GM18858 (cell line): ENCODE results near the gene RAPSN.

Experiments
- ATAC-seq: cut with Tn5 transposase; IDR thresholded peaks from one replicate; pipeline ENCODE4 v1.9.1; 2021; ENCODE audit not compliant: unreplicated experiment

Gene RAPSN

DNA sequence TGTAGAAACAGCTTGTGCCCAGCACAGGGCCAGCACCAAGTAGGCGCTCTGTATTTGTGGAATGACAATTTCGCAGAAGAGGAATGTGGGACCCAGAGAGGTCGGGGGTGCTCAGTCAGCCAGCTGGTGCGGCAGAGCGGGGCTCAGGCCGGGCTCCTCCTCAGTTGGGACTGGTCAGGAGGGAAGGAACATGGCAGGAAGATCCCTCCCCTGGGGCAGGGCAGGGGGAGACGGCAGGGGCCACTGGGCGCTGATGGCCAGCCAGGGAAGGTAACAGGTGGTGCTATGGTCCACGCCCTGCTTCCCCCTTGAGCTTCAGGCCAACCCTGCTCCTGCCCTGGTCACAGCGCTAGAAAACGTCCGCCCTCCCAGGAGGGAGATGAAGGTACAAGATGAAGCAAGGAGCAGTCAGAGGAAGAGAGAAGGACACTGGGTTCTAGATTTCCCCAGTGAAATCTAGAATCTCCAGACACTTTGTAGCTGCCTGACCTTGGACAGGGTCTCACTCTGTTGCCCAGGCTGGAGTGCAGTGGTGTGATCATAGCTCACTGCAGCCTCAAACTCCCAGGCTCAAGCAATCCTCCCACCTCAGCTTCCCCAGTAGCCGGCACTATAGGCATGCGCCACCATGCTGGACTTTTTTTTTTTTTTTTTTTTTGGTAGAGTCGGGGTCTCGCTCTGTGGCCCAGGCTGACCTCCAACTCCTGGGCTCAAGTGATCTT is 57.1 kb downstream of the RAPSN start:
- no peak for ATAC-seq

DNA sequence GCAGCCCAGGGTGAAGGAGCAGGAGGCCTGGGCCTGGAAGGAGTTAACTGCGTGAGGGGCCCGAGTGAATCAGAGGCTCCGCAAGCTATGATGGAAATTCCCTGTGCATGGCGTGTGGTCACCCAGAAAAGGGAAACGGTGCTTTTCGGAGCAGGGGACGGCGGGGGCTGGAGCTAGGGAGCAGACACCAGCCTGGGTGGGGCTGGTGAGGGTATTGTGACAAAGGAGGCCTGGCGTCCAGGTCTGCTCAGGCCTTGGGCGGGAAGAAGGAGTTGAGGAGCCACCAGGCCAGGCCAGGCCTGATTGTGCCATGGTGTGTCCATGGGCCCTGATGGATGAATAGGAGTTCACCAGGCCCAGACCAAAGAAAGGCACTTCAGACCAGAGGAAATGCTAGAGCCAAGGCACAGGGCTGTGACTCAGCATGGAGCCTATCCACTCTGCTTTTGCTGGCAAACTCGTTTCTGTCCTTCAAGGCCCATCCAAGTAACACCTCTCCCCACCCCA is 57.8 kb downstream of the RAPSN start:
- ATAC-seq = no peak

DNA sequence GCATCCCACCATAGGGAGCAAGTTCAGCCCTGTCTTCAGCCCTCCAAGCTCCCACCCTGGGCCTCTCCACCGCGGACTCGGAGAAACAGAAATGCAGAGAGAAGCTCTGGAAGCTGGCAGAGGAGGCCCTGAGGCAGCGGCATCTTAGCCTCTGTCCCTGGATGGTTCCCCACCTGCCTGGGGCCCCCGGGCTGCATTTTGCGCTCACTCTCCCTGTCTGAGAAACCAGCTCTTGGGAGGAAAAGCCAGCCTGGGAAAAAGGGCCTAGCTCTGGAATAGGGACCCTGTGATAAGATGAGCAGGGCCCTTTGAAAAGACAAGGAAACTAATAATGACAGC is 58.5 kb downstream of the RAPSN start:
- no peak for ATAC-seq

DNA sequence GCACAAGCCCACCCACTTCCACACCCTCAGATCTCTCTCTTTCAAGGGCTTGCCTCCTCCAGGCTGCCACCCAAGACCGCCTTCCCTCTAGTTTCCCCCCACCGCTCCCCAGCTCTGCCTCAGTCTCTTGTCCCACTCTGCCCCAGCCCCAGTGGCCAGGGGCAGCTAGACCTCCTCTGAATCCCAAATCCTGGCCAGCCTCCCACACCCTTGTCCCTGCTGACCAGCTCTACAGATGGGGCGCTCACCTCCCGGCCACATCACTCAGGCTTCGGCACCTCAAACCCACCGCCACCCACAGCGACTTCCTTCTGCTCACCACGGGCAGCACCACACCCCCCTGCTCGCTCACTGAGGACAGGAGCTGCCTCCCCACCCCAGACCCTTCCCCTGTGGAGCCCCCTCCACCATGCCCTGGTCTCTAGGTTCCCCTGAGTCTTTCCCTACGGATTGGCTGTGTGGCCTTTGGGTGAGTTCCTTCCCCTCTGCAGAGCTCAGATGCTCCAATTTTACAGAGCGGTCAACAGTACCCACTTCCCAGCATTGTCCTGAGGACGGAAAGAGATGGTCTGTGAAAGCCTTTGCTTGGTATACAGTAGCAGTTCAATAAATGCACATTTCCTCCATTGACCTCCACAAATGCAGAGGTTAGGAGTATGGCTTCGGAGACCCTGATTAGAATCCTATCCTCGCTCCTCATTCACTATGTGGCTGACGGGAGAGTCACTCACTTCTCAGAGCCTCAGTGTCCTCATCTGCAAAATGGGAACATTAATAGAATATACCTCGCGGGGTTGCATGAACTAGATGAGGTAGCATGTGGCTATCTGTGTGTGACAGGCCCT is 59.1 kb downstream of the RAPSN start:
- no peak for ATAC-seq

DNA sequence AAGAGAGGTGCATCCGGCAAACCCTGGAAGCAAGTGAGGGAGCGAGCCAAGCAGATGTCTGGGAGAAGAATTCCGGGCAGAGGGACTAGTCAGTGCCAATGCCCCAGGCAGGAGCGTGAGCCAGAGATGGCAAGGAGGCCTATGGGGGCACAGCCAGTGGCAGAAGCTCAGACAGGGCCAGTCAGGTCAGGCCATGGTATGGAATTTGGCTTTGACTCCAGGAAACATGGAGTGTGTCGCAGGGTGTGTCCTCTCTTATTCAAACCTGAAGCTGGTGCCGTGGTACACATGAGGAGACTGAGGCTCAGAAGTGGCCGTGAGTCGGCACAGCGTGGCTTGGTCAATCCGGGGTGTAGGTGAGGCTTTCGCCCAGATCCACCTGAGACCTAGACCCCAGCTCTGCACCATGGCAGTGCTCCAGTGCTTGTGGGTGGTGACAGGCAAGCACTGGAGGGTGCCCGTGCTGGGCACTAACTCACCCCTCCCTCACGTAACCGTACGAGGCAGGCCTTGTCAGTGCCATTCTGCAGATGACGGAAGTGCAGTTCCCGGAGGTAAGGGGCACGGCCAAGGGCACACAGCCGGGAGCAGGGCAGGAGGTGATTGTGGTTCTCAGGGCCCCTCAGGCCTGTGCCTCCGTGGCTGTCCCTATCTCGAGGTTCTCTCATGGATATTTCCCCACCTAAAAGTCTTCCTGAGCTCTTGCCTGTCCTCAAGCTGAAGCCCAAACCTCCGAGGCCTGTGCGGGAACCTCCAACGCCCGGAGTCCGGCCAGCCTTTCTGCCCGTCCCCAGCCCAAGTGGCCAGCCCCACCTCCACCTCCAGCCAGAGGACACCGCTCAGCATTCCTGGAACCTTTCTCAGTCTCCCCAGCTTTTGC is 60.0 kb downstream of the RAPSN start:
- ATAC-seq = no peak

DNA sequence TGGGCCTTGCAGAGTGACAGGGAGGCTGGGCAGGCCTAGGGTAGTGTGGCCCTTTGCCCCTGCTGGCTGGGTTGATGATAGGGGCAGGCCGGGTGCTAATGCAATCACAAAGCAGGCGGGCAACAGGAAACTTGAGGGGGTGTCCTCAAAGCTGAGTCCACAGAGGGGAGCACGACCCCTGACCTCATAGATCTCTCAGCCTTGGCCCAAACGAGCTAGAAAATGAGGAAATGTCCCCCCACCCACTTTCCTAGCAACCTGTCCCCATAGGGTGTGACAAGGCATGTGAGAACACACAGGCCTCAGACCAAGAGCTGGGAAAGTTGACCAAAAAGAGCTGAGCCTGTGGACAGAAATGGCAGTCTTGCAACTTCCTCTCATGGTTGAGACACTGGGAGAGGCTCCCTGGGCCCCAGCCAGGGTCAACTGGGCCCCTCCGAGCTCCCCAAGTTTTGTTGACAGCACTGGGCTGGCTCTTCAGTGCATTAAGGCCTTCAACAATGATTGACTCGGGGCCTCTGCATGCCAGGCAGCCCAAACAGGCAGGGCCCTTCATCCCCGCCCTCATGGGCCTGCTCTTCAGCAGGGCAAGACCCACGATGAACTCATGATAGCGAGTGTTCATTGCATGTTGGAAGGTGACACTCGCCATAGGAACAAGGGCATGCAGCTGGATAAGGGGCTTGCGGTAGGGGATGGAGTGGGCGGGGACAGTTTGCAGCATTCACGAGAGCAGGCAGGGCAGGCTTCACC is 60.8 kb downstream of the RAPSN start:
- ATAC-seq = no peak
